HG03457 (cell line): ENCODE results near the gene NXF3.
"Not testable (repeated sequence)": the region's sequence is repeated elsewhere in the genome, so short reads cannot be mapped to it uniquely, and the experiment has no call there.

Experiments used
- ATAC-seq: cut with Tn5 transposase; IDR thresholded peaks from one replicate; pipeline ENCODE4 v1.9.1; 2021; ENCODE audit warnings: moderate number of reproducible peaks; ENCODE audit not compliant: unreplicated experiment

NXF3 gene

GRCh38 chrX:103092942-103093341 lies at the start of gene NXF3:
NXF3 (minus strand) TSS chrX:103093143; CDS start chrX:103093023, 120 bp downstream.
- ATAC-seq: no peak

GRCh38 chrX:103136528-103136927 lies 43.6 kb upstream of the NXF3 start:
- not testable (repeated sequence) for ATAC-seq

- no peak for ATAC-seq
Measured at GRCh38 chrX:103124284-103124683, 31.3 kb upstream of the NXF3 start.

GRCh38 chrX:103120748-103121147 lies 27.8 kb upstream of the NXF3 start:
- no peak for ATAC-seq

- ATAC-seq: not testable (repeated sequence)
Measured at GRCh38 chrX:103116970-103117369, 24.0 kb upstream of the NXF3 start.

- ATAC-seq: not testable (repeated sequence)
Measured at GRCh38 chrX:103109497-103109896, 16.6 kb upstream of the NXF3 start.

GRCh38 chrX:103107836-103108235 lies 14.9 kb upstream of the NXF3 start:
- ATAC-seq: no peak

- not testable (repeated sequence) for ATAC-seq
Measured at GRCh38 chrX:103107227-103107737, 14.3 kb upstream of the NXF3 start.

- ATAC-seq: not testable (repeated sequence)
Measured at GRCh38 chrX:103104370-103104769, 11.4 kb upstream of the NXF3 start.

- ATAC-seq: not testable (repeated sequence)
Measured at GRCh38 chrX:103103866-103104265, 10.9 kb upstream of the NXF3 start.

GRCh38 chrX:103101299-103102042 lies 8.5 kb upstream of the NXF3 start:
- ATAC-seq: no peak

GRCh38 chrX:103100484-103100883 lies 7.5 kb upstream of the NXF3 start:
- no peak for ATAC-seq

GRCh38 chrX:103099691-103100090 lies 6.7 kb upstream of the NXF3 start:
- ATAC-seq: no peak

GRCh38 chrX:103098488-103098887 lies 5.5 kb upstream of the NXF3 start:
- no peak for ATAC-seq

GRCh38 chrX:103081051-103081450 lies 11.9 kb downstream of the NXF3 start:
- ATAC-seq: no peak

- ATAC-seq: no peak
Measured at GRCh38 chrX:103073467-103073866, 19.5 kb downstream of the NXF3 start.

- ATAC-seq: no peak
Measured at GRCh38 chrX:103066606-103067005, 26.3 kb downstream of the NXF3 start.

GRCh38 chrX:103063918-103064434 lies 29.0 kb downstream of the NXF3 start, which contains the start of gene BEX1:
BEX1 (minus strand) TSS chrX:103064171; CDS start chrX:103063274, 897 bp downstream.
- ATAC-seq: no peak

GRCh38 chrX:103063191-103063845 lies 29.6 kb downstream of the NXF3 start:
- no peak for ATAC-seq

- no peak for ATAC-seq
Measured at GRCh38 chrX:103061486-103061885, 31.5 kb downstream of the NXF3 start.

- no peak for ATAC-seq
Measured at GRCh38 chrX:103056902-103057301, 36.0 kb downstream of the NXF3 start.

- ATAC-seq: no peak
Measured at GRCh38 chrX:103052625-103053024, 40.3 kb downstream of the NXF3 start.
